Measurements from ENCODE around the gene CPLX1.

The CPLX1 gene
- 0.35 to 2.2 reads per million in 2 donors for total RNA-seq

DNA sequence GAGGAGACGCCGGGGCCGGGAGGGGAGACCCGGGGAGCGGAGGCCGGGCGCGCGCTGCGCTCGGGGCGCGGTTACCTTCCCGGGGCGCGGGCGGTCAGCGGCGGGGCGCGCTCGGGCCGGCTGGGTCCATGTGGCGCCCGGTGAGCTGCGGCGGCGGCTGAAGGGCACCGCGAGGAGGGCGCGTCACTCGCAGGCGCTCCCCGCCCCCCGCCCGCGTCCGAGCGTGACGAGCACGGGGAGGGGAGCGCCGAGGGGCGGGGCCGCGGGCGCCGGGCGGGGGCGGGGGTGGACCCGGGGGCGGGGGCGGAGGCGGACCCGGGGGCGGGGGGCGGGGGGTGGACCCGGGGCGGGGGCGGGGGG lies at the start of gene CPLX1:
Gene CPLX1, minus strand, starts transcription at position 159 of the 360 bp plus-strand sequence. CDS start 1,607 bp downstream, outside the sequence.
- no peak for DNase-seq

DNA sequence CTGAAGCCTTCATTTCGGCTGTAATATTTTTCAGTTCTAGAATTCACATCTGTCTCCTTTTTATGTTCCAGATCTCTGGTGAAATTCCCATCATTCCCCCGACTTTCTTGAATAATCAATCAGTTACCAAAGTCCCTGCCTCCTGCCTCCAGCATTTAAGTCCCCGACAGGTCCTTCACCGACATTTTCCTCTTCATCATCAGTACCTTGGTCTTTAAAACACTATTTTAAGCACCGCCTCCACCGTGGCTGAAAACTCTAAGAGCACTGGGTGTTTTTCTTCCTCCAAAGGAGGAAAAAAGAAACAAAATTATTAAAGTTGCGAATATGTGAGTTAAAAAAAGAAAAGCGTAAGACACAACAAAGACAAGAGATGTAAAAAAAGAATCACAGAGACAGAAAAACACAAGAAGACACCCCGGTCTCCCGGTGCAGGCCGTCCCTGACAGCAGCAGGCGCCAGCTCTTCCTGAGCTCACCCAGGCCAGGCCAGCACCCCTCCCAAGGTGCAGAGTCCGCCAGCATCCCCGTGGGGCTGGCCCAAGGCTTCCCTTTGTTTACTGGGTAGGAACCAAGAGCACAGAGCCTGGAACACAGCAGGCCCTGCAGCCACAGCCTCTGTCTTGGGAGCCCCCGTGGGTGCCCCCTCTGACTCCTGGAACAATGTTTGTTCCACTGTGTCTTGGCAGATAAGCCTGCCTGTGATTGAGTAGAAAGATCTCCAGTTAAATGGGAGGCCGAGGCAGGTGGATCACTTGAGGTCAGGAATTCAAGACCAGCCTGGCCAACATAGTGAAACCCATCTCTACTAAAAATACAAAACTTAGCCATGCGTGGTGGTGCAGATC lies 49.3 kb upstream of the CPLX1 start:
- DNase-seq, result no peak

DNA sequence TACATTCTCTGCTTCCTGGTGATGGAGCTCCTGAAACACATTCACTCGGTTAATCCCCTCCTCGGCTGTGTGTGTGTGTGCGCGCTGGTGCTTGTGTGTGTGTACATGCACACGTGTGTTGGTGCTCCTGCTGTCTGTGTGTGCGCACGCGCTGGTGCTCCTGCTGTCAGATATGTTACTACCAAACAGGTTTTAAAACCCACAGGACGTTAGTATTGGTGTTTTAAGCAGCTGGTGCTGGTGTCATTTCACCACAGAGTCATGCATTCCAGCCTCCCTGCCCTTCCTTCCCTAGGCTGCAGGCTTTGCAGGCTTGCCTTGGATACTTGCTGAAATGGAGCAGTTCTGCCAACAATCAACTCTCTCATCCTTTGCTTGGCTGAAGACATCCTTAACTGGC lies 48.1 kb upstream of the CPLX1 start:
- DNase-seq, result no peak

DNA sequence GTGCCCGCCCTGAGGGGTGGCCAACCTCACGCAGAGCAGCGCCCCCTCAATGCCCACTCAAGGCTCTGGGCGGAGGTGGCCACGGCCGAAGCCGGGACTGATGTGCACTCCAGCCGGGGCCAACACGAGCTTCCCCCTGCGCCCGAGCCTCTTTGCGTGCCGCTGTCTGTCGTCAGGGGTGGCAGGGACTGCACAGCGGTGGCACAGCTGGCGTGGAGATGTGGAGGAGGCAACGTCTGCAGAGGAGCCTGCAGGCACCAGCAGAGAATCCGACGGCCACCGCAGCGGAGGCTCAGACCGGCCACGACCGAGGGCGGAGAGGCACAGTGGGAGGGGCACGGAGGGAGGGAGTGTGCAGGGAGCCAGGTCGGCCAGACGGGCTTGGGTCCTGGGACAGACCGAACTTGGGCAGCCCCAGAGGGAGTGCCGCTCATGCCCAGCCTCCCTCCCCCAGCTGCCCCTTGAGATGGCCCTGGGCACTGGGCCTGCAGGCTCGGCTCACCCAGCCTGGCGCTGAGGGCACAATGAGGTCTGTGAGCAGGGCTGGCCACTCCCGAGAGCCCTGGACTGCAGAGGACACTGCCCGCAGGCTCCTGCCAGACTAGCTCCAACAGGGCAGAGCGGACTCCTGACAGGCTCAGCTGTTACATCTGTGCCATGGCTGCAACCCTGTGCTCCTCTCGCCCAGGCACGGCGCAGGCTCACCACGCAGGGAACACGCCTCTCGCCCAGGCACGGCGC lies 46.5 kb upstream of the CPLX1 start:
- DNase-seq, result no peak

DNA sequence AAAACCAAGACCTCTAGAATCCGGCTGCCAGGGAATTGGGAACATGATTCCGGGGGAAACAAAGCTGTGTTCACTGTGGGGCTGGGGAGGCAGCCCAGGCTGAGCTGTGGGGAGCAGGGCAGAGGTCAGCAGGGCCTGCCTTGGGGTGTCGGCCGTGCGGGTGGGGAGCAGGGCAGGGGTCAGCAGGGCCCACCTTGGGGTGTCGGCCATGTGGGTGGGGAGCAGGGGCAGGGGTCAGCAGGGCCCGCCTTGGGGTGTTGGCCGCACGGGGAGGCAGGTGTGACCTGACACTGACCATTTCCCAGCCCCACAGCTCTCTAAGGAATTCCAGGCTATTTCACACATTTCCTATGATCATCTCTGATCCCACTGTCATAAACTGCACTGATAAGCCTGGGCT lies 45.6 kb upstream of the CPLX1 start:
- DNase-seq, result no peak

DNA sequence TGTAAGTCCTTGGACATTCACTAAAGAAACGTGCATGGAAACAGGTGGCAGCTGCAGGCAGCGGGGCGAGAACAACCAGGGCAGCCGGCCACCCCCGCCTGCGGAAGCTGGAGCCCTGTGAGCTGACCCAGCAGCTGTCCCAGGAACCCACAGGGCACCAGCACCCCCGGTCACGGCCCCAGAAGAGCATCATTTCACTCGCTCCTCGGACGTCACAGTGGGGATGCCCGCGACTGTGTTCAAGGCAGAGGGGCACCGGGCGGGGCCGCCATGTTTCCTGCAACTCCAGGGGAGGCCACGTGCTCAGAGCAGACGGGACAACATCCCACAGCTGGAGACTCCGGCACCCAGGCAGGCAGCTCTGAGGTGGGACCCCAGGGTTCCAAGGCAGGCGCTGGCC lies 45.0 kb upstream of the CPLX1 start:
- DNase-seq, result no peak

DNA sequence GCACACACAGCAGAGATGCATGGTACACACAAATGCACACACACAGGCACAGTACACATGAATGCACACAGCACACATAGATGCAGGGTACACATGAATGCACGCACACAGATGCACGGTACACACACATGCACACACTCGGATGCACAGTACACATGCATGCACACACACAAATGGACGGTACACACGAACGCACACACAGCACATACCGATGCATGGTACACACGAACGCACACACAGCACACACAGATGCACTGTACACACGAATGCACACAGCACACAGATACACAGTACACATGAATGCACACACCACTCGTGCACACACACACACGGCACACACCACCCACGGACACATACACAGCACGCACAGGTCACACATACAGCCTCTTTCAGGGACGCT lies 43.8 kb upstream of the CPLX1 start:
- DNase-seq, result no peak

DNA sequence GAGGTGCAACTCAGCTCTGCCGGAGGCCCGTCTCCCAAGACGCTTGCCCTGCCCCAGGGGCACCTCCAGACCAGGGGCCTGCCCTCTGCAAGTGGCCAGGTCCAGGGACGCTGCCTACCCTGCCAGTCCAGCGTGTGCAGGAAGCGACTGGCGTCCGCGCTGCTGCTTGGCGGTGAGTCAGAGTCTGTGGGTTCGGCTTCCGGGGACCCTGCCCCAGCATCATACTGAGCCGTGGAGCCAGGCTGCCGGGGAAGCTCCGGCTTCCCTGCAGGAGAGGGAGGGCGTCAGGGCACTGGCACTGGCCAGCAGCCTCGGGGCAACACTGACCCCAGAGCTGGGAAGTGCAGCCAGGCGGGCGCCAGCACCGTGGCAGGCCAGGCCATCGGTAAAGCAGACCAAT lies 42.5 kb upstream of the CPLX1 start:
- no peak for DNase-seq

DNA sequence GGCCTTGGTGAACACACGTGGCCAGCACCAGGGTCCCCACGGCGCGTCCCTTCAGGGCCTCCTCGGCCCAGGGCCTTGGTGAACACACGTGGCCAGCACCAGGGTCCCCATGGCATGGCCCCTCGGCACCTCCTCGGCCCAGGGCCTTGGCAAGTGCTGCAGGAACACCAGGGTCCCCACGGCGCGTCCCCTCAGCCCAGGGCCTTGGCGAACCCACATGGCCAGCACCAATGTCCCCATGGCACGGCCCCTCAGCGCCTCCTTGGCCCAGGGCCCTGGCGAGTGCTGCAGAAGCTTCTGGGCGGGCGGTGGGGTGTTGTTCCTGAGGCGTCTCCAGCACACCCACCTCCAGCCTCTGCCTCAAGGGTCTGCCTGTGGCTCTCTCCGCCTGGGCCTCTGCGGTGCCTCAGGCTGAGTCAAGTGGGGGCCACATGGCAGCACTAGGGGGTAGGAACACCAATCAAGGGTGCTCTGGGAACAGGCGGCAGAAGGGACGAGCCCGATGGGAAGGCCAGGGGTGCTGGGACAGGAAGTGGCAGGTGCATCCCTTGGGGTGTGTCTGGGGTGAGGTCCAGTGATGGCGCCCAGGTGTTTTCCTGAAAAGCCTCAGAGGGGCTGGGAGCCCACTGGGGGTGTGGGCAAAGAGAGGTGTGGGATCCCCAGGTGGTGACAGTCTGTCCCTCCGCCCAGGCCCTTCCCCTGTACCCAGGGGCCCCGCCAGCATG lies 41.8 kb upstream of the CPLX1 start:
- no peak for DNase-seq

DNA sequence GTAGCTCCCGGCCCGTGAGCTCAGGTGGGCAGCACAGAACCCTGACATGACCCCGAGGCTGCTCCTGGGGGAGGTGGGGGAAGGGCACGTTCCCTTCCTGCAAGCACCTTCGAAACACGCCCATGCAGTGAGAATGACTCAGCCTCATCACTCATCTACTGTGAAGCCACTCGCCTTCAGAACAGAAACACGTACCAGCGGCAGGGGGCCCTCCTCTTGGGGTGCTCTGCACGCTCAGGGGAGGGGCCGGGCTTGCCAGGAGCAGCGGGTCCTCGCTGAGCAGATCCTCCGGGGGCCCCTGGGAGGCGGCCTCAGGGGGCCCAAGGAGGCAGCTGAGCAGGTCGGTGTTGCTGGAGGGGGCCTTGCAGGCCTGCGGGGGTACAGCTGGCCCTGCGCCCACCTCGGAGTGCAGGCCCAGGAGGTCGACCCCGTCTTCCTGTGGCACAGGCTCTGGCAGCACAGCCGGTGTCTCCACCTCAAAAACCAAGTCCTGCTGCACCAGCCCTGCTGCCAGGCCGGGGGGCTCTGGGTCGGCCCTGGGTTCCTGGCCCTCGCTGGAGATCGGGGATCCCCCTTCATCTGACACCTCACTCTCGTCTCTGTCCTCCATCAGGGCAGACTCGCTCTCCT lies 40.9 kb upstream of the CPLX1 start:
- no peak for DNase-seq

DNA sequence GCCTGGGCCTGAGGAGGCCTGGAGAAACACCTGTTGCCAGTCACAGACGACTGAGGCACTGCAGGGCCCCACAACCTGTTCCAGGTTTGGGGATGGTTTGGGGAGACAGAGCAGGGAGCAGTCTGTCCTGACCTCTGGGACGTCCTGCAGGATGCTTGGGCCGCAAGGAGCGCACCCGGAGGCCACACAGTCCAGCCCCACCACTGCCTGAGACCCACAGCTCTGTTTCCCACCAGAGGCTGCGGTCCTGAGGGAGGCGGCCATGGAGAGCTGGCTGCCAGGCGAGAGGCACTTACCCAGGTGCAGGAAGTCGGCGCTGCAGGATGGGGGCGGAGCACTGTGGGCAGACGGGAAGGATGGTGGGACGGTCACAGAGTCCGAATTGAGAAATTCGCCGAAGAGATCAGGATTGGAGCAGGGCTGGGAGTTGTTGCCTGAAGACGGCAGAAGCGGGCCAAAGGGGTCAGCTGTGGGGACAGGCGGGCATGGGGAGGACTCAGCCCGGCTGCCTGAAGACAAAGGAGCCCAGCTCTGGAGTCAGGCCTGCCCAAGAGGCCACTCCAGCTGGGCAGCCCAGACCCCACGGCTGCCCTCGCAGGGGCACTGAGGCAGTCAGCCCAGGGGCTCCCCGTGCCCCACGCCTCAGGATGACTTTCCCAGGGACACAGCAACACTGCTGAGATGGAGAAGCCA lies 40.3 kb upstream of the CPLX1 start:
- no peak for DNase-seq

DNA sequence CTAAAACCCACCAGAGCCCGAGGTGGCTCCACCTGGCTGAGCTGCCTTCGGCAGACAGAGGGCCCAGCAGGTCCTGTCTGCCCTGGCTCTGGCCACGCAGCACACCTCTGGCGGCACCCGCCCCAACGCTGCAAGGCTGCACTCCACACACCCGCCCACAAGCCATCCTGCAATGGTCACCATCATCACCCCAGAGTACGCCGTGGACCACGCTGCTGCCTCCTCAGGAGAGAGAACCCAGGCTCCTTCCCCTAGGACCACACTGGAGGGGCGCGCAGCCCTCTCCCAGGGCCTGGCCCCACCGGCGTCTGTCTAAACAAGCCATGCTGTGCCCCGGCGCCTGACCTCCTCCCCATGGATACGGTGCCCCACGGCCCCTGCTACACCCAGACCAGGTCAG lies 39.6 kb upstream of the CPLX1 start:
- DNase-seq, result no peak

DNA sequence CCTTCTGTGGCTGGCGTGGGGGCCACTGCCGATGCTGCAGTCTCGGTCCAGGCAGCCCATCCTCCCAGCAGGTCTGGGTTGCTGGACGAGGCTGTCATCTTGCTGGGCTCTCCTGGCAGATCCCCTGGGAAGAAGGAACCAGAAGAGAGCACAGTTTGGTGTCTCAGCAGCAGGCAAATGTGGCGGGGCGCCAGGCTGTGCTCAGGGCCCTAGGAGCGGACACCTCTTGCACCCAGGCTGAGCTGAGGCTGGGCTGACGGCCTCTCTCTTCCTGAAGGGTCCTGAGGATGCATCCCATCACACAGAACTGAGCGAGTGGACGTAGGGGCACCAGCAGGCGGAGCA lies 39.2 kb upstream of the CPLX1 start:
- DNase-seq, result no peak

DNA sequence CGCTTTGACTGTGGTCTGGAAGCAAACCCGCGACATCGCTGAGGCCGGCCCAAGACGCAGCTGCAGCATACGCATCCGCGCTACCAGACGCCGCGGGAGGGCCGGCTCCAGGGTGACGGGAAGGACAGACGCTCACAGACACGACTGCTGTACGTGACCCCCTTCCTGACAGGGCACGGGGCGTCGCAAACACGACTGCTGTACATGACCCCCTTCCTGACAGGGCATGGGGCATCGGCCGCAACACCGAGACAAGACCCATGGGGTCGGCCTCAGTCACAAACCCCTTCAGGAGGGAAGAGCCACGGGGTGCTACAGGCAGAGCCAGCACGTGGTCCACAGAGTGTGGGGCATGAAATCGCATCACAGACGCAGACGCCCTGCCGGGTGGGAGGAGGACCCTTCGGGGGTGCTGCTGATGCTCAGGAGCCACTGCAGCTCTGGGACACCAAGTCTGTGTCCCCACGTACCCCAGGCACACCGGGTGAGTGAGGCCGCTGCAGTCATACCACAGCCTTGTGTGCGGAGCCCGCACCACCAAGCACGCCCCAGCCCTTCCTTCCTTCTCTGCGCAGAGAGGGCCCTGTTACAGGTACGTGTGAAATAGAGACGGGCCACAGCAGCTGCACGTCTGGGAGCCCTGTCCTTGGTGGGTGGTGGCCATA lies 38.7 kb upstream of the CPLX1 start:
- DNase-seq, result no peak

DNA sequence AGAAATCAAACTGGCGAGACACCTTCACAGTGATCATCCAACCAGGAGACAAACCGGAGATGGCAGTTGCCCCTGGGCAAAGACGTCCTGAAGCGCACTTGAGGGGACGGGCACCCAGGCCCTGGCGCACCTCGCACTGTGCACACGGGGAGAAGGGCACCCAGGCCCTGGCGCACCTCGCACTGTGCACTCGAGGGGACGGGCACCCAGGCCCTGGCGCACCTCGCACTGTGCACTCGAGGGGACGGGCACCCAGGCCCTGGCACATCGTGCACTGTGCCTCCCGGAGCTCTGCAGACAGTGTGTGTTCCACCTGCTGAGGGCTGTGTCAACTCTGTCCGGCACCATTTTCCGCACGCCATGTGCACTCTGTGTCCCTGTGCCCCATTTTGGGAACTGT lies 34.6 kb upstream of the CPLX1 start:
- no peak for DNase-seq

DNA sequence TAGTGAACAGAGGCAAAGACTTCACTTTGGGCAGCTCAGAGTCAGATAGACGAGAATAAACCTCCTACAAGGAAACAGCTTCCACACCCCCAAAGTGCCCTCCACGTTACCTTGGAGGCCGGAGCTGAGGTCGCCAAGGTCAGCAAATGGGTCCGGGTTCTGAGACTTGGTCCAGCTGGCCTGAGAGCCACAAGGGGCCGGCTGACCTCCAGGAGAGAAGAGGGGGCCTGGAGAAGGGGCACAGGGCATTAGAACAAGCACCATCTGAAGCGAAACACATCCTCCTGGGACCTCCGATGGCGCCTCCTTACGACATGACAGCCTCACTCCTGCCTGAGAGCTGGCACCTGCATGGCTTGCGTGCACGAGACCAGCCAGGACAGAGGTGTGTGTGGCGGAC lies 33.6 kb upstream of the CPLX1 start:
- DNase-seq, result no peak

DNA sequence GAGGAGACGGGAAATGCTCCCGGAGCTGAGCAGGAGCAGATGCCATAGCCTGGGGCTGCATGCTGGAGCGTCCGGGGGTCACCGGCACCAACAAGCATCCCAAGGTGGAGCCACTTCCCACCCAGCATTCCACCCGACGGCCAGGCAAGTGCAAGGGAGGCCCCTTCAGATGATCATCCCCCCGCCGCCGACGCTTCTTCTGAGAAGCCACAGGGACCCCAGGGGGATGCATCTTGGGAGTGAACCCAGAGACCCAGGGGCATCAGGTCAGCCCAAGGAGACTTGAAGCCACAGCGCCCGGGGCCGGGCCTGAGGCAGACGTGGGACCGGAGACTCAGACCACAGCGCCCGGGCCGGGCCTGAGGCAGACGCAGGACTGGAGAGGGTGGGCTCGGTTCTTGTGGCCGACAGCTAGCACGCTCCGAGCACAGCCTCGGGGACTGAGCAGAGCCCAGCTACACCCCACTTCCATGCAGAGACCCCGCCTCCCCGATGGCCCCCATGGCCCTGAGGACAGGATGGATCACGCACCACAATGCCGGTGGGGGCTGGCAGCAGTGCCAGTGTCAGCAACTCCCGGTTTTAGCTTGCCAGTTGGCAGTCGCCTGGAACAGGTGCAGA lies 33.0 kb upstream of the CPLX1 start:
- DNase-seq, result no peak

DNA sequence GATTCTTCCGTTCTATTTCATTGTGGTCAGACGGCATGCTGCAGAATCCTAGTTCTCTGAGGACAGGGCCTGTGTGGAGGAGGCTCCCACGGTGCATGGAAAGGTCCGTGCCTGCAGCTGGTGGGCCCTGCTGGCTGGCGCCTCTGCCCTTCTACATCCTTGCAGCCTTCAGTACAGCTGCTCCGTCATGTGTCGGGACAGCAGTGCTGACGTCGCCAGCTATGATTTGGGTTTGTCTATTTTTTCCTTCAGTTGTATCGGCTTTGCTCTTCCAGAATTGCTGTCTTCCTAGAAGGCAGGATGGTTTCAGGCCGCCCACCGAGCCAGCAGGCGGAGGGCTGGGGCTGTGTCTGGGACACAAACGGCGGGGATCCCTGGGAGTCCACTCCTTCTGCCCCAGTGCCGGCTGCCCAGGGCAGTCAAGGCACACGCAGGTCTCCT lies 32.1 kb upstream of the CPLX1 start:
- DNase-seq, result no peak

DNA sequence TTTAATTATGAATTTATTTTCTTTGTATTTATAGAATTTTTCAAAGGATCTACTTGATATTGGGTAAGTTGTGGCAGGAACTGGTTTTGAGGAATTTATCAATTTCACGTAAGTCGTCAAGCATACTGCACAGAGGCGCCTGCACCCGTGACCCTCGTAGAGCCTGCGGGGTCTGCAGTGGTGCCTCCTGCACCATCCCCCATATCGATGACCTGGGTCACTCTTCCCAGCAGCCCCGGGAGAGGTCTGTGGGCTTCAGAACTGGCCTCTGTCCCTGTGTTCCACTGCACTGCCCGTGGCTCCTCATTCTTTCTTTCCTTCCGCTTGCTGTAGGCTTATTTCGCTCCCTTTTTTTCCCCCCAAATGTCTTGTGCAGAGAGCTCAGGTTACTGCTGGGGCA lies 31.5 kb upstream of the CPLX1 start:
- DNase-seq, result no peak

DNA sequence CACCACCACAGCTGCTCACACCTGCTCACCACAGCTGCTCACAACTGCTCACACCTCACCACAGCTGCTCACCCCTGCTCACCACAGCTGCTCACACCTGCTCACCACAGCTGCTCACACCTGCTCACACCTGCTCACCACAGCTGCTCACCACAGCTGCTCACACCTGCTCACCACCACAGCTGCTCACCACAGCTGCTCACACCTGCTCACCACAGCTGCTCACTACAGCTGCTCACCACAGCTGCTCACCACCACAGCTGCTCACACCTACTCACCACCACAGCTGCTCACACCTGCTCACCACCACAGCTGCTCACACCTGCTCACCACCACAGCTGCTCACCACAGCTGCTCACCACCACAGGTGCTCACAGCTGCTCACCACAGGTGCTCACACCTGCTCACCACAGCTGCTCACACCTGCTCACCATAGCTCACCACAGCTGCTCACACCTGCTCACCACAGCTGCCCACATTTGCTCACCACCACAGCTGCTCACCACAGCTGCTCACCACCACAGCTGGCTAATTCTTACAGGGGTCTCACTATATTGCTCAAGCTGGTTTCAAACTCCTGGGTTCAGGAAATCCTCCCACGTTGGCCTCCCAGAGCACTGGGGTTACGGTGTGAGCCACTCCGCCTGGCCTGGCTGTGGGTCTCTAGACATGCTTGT lies 30.4 kb upstream of the CPLX1 start:
- no peak for DNase-seq

DNA sequence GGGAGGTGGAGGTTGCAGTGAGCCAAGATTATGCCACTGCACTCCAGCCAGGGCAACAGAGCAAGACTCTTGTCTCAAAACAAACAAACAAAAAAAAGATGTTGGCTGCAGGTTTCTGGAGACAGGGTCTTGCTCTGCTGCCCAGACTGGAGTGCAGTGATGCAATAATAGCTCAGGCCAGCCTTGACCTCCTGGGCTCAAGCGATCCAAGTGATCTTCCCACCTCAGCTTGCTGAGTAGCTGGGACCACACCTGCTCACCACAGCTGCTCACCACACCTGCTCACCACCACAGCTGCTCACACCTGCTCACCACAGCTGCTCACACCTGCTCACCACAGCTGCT lies 29.9 kb upstream of the CPLX1 start:
- DNase-seq, result no peak
